GM12891 (cell line): ENCODE data around the gene SLC38A11.

Experiments used
- DNase-seq: peaks from one replicate; pipeline ENCODE4 v3.0.0; 2011; ENCODE audit warnings: low spot score; ENCODE audit not compliant: insufficient read length
- FAIRE-seq: peaks from 2 replicates; lab custom pipeline; 2011; peaks lifted over from hg19 to GRCh38; lab: Jason Lieb, UNC
- PAX5 ChIP-seq: IDR thresholded peaks from 2 replicates; pipeline ENCODE4 v1.6.1; 2011; ENCODE audit warnings: low read length, moderate library complexity, mild to moderate bottlenecking; ENCODE audit not compliant: insufficient read depth, severe bottlenecking
- POLR2A ChIP-seq: IDR thresholded peaks from 2 replicates; pipeline ENCODE4 v1.6.1; 2011; ENCODE audit warnings: low read depth, low read length, control low read depth
- POLR2AphosphoS5 ChIP-seq: IDR thresholded peaks from 2 replicates; pipeline ENCODE4 v1.6.1; 2011; ENCODE audit warnings: low read depth, low read length, control low read depth
- POU2F2 ChIP-seq: IDR thresholded peaks from 2 replicates; pipeline ENCODE4 v1.6.1; 2011; ENCODE audit warnings: low read depth, mild to moderate bottlenecking, control low read depth, low read length, moderate library complexity
- SPI1 ChIP-seq: IDR thresholded peaks from 2 replicates; pipeline ENCODE4 v1.6.1; 2011; ENCODE audit warnings: low read depth, low read length, control low read depth
- TAF1 ChIP-seq: IDR thresholded peaks from 2 replicates; pipeline ENCODE4 v1.6.1; 2011; ENCODE audit warnings: low read depth, low read length, control low read depth

SLC38A11 gene

DNA sequence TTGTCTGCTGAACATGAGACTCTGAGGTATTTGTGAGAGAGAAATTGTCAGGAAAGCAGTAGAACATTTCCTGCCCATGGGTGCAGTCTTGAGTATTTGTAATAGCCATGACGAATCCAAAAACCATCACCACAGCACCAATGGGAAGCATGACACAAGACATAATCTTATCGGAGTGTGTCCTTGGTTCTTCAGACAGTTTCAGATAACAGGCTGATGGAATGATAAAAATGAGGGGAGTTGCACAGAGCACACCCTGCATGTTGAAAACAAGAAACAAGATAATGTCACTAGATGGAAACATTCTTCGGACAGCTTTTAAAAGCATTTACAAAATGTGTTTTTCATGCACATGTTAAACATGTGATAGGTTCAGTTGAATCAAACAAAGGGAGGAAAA lies 56.9 kb downstream of the SLC38A11 start:
- DNase-seq: no peak
- FAIRE-seq: no peak

GRCh38 chr2:164897469-164898260 lies 57.7 kb downstream of the SLC38A11 start:
- no peak for FAIRE-seq
- TF ChIP-seq POU2F2 (no peak), POLR2AphosphoS5 (no peak), SPI1 (no peak), TAF1 (no peak), POLR2A (no peak), PAX5 (no peak)

More for the DNA sequence above, 56.9 kb downstream of the SLC38A11 start:
- TF ChIP-seq POU2F2 (no peak), POLR2A (no peak), SPI1 (no peak), TAF1 (no peak), POLR2AphosphoS5 (no peak), PAX5 (no peak)

DNA sequence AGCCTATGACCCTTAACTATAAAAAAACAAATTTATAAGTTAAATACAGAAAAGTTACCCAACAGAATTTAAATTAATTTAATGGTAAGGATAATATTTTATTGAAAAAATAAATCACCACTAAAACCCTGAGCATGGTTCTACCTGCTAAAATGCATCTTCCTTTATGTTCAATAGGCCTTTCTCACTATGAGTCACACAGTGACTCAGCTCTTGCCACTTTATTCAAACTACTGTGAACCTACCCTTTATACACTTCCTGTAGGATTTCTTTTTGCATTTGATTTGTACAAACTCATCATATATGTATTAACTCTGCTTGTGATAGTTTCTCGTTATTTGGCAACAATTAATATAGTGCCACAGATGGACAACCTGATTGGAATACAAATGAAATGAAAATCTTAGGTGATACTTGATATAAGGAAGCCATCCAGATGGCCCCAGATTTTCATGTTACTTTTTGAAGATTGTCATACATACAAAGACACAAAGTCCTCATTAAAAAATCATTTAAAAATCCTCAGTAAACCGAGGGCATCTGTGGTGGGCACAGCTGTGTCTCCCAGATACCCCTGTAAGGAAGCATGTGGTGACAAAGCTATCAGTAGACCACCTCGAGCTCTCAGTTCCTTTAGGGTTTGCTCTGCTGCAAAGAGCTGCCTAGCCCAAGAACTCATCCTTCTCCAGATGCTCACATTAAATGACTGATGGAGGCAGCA lies 58.5 kb downstream of the SLC38A11 start:
- FAIRE-seq: no peak
- DNase-seq: no peak
- TF ChIP-seq POLR2A (no peak), PAX5 (no peak), POU2F2 (no peak), SPI1 (no peak), TAF1 (no peak), POLR2AphosphoS5 (no peak)

More at GRCh38 chr2:164897469-164898260, 57.7 kb downstream of the SLC38A11 start:
- DNase-seq: no peak

DNA sequence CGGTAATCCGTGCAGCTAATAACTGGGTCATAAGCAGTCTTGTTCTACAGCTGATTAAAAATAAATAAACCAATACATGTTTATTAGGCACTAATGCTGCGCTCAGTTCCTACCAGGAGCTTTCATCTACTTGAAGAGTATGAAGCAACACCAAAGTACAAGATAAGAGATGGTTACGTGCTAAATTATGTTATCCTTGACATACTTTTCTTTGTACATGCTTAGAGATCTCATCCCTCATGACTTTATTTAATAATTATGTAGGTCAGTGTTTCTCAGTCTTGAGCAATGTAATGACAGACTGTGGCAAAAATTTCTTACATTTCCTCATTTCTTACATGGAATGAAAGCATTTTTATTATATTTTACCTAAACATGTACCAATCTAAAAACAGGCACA lies 59.1 kb downstream of the SLC38A11 start:
- TF ChIP-seq POLR2AphosphoS5: no peak
- no peak for TF ChIP-seq PAX5
- TF ChIP-seq TAF1: no peak
- TF ChIP-seq POLR2A: no peak
- no peak for TF ChIP-seq SPI1
- no peak for TF ChIP-seq POU2F2
- DNase-seq (no peak), FAIRE-seq (no peak)

- DNase-seq (no peak), FAIRE-seq (no peak)
- TF ChIP-seq SPI1: no peak
- TF ChIP-seq POU2F2: no peak
- no peak for TF ChIP-seq POLR2AphosphoS5
- no peak for TF ChIP-seq TAF1
- TF ChIP-seq PAX5: no peak
- TF ChIP-seq POLR2A: no peak
Observed at GRCh38 chr2:164891460-164891859, 63.9 kb downstream of the SLC38A11 start.

DNA sequence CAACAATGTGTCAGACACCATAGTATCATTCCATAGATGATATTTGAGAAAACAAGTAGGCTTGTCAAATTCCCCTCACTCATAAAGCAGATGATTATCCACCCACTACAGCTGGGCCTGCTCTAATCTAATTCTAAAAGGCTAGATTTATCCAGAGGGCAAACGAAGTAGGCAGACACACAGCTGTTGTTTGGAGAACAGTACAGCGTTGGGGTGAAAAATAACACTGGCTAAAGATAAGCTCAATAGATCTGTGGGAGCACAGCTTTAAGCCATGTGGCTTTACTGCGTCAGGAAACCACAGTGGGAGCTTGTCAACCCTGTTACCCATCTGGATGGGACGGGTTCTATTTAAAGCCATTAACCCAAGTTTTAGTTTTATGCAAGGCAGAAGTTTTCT lies 64.8 kb downstream of the SLC38A11 start:
- no peak for TF ChIP-seq POU2F2
- no peak for TF ChIP-seq PAX5
- no peak for TF ChIP-seq POLR2AphosphoS5
- TF ChIP-seq SPI1: no peak
- TF ChIP-seq POLR2A: no peak
- no peak for TF ChIP-seq TAF1
- DNase-seq (no peak), FAIRE-seq (no peak)

- TF ChIP-seq POU2F2: no peak
- TF ChIP-seq POLR2A: no peak
- no peak for TF ChIP-seq SPI1
- TF ChIP-seq POLR2AphosphoS5: no peak
- TF ChIP-seq TAF1: no peak
- no peak for DNase-seq
- FAIRE-seq: no peak
Observed at GRCh38 chr2:164888592-164888991, 66.7 kb downstream of the SLC38A11 start.

- TF ChIP-seq PAX5: no peak
- no peak for TF ChIP-seq POLR2AphosphoS5
- TF ChIP-seq SPI1: no peak
- no peak for TF ChIP-seq POLR2A
- TF ChIP-seq POU2F2: no peak
- TF ChIP-seq TAF1: no peak
Observed at GRCh38 chr2:164887434-164888144, 67.7 kb downstream of the SLC38A11 start.

DNA sequence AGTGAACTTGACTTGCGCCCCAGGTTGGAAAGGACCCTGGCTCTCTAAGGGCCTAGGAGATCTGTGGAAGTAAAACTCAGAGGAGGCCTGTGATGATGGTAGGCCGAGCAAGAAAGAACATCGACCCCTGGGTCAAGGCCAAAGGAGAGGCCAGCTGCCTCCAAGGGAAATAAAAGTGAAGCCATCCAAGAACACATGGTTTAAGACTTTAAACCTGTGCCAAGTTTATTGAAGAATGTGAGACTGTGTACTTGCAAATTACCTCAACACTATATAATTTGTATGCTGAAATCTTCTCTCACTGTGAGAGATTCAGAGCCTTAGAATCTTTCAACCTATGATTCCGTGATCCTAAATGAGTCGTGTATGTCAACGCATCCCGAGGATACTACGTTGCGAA lies 73.0 kb downstream of the SLC38A11 start:
- DNase-seq: no peak
- no peak for TF ChIP-seq PAX5
- TF ChIP-seq POLR2A: no peak
- TF ChIP-seq SPI1: no peak
- TF ChIP-seq POLR2AphosphoS5: no peak
- no peak for TF ChIP-seq TAF1
- TF ChIP-seq POU2F2: no peak
- no peak for FAIRE-seq

More at GRCh38 chr2:164887434-164888144, 67.7 kb downstream of the SLC38A11 start:
- FAIRE-seq (no peak), DNase-seq (no peak)
